Measurements from ENCODE around the gene SLC22A16. TPM values are rescaled to one million over a fixed set of nuclear protein-coding genes. Genes with fewer than 3 reads are reported as not detected.

SLC22A16 gene
- total and polyA plus RNA-seq, 2 of the 13 experiments (the other 11 are each of a cell fraction or from before 2014, with no cell fraction given) = 0.04 TPM; not detected in 1

GRCh38 chr6:110493253-110493800 lies 16.9 kb upstream of the SLC22A16 start:
- Histone ChIP-seq H3K36me3 (replicated peaks in 1 of 2; ENCODE audit: control insufficient read depth in 1 of 2, insufficient read depth in 2 of 2, low read length in 2 of 2) (no peaks in the 10 kb centered on the region), H3K4me2 (ENCODE audit: low read depth, low read length) (no peak overlapping the region), H3K27ac (ENCODE audit: extremely low read length, insufficient read depth, low read length) (no peak overlapping the region), H3K9me3 (ENCODE audit: low read length) (no peaks in the 10 kb centered on the region), H3K27me3 (ENCODE audit: control insufficient read depth in 1 of 2, insufficient read depth in 2 of 2, low read length in 2 of 2) (0 out of 5 replicates have a peak, but pooled peaks cover 0 to 4% of the 10 kb centered on the region in 2 experiments), H4K20me1 (ENCODE audit: insufficient read depth, low read length) (no peaks in the 10 kb centered on the region), H3K79me2 (ENCODE audit: insufficient read depth, low read length) (no peaks in the 10 kb centered on the region), H3K9ac (ENCODE audit: insufficient read depth, low read depth, low read length) (no peak overlapping the region), H3K4me3 (replicated peaks in 1 of 3; ENCODE audit: insufficient read depth in 1 of 3, low read depth in 2 of 3, low read length in 3 of 3) (no peak overlapping the region), H2AFZ (ENCODE audit: low read length) (no peak overlapping the region), H3K4me1 (ENCODE audit: insufficient read depth, low read length) (0 out of 2 replicates have a peak, but pooled peaks cover 17% of the 10 kb centered on the region)
- ChIA-PET POLR2A (no interaction called here), CTCF (ENCODE audit: low intra/inter-chr PET ratio, low total read pairs) (no interaction called here)
- in situ Hi-C loops (cut with HindIII; ENCODE audit: extremely low pct_ligation_motif_present, low pct_unique_long_range_greater_than_20kb) (no loop called here), intact Hi-C loops (cut with micrococcal nuclease; ENCODE audit: unreplicated experiment) (no loop called here)
- no TSS peak for BruUV-seq (replicated peaks)
- FAIRE-seq = no peak
- no peak for DNase-seq (ENCODE audit: low spot score)
- WGBS (ENCODE audit: low lambda C conversion rate) = 89% methylated on average over 9 of the region's 9 CpGs
- no peak for ATAC-seq
- TF ChIP-seq KLF11 (CRISPR knock-in tag; IDR thresholded peaks at IDR 0.05) (no peak), HCFC1 (IDR thresholded peaks at IDR 0.05; ENCODE audit: low read depth, low read length) (no peak), ZNF800 (CRISPR knock-in tag; IDR thresholded peaks at IDR 0.05) (no peak), RBFOX2 (IDR thresholded peaks at IDR 0.05; ENCODE audit: low read depth, low read length) (no peak), ZNF547 (CRISPR knock-in tag; IDR thresholded peaks at IDR 0.05) (no peak), ZNF563 (CRISPR knock-in tag; IDR thresholded peaks at IDR 0.05) (no peak), ZNF383 (CRISPR knock-in tag; IDR thresholded peaks at IDR 0.05; ENCODE audit: borderline replicate concordance) (no peak), ZHX1 (CRISPR knock-in tag; IDR thresholded peaks at IDR 0.05; ENCODE audit: low read depth) (no peak), ZSCAN31 (CRISPR knock-in tag; IDR thresholded peaks at IDR 0.05; ENCODE audit: low read depth) (no peak), SP140L (CRISPR knock-in tag; IDR thresholded peaks at IDR 0.05; ENCODE audit: borderline replicate concordance) (no peak), SAFB2 (CRISPR knock-in tag; IDR thresholded peaks at IDR 0.05; ENCODE audit: borderline replicate concordance, low read depth) (no peak), RBM22 (optimal IDR thresholded peaks at IDR 0.05; ENCODE audit: low read length) (no peak), CHCHD3 (CRISPR knock-in tag; IDR thresholded peaks at IDR 0.05) (no peak), ZBED4 (CRISPR knock-in tag; IDR thresholded peaks at IDR 0.05; ENCODE audit: borderline replicate concordance) (no peak), HMG20B (CRISPR knock-in tag; conservative IDR thresholded peaks at IDR 0.05) (no peak)

Measured in HepG2 (cell line).